Smooth muscle cell (in vitro differentiated cells): ENCODE data around the gene ARMC12. TPM values are rescaled to one million over a fixed set of nuclear protein-coding genes. Genes with fewer than 3 reads are reported as not detected.

ENCODE experiments used
- DNase-seq: peaks from one replicate; lab custom pipeline; 2025; ENCODE audit not compliant: unreplicated experiment; lab: John Stamatoyannopoulos, UW
- H2AFZ ChIP-seq: fragments of 200-600 bp; sonication (generic); 2 replicates; pipeline ENCODE4 v1.6.0; 2016; ENCODE audit warnings: antibody characterized with exemption, low read depth, mild to moderate bottlenecking
- H3F3A ChIP-seq: fragments of 200-600 bp; sonication (generic); 2 replicates; pipeline ENCODE4 v1.6.0; 2017; ENCODE audit warnings: antibody characterized with exemption, low read depth
- H3K27ac ChIP-seq: fragments of 200-600 bp; sonication (generic); 2 replicates; pipeline ENCODE4 v1.5.1; 2016; ENCODE audit warnings: low read depth, mild to moderate bottlenecking
- H3K27me3 ChIP-seq: fragments of 200-600 bp; sonication (generic); 2 replicates; pipeline ENCODE4 v1.6.1; 2016; ENCODE audit warnings: low read depth, mild to moderate bottlenecking
- H3K36me3 ChIP-seq: fragments of 200-600 bp; sonication (generic); 2 replicates; pipeline ENCODE4 v1.5.1; 2016; ENCODE audit warnings: low read depth
- H3K4me1 ChIP-seq: fragments of 200-600 bp; sonication (generic); 2 replicates; pipeline ENCODE4 v1.5.1; 2016; ENCODE audit warnings: low read depth
- H3K4me2 ChIP-seq: fragments of 200-600 bp; sonication (generic); 2 replicates; pipeline ENCODE4 v1.6.0; 2016; ENCODE audit warnings: mild to moderate bottlenecking
- H3K4me3 ChIP-seq: fragments of 200-600 bp; sonication (generic); 2 replicates; pipeline ENCODE4 v1.5.1; 2016; ENCODE audit warnings: mild to moderate bottlenecking
- H3K79me2 ChIP-seq: fragments of 200-600 bp; sonication (generic); 2 replicates; pipeline ENCODE4 v1.6.0; 2016; ENCODE audit warnings: low read depth, mild to moderate bottlenecking
- H3K9ac ChIP-seq: fragments of 200-600 bp; sonication (generic); 2 replicates; pipeline ENCODE4 v1.6.0; 2016; ENCODE audit warnings: low read depth
- H3K9me3 ChIP-seq: fragments of 200-600 bp; sonication (generic); replicated peaks from 2 replicates; pipeline ENCODE4 v1.5.1; 2016; ENCODE audit warnings: low read depth
- H4K20me1 ChIP-seq: fragments of 200-600 bp; sonication (generic); 2 replicates; pipeline ENCODE4 v1.6.0; 2016; ENCODE audit warnings: low read depth
- WGBS: methylation state at CpG from one replicate; pipeline ENCODE4 v1.1.7; 2016; ENCODE audit warnings: low lambda C conversion rate; 5-methylcytosine and 5-hydroxymethylcytosine counted together
- polyA plus RNA-seq: library from polyadenylated mRNA; unstranded; fragments of >200 nt; fragmentation: Nextera tagmentation; extraction: Ambion mirVana; gene quantifications from 2 replicates; pipeline ENCODE4 v1.2.1, GENCODE V29; 2016
- total RNA-seq: library from RNA; depleted of rRNA; stranded (reverse); fragments of >200 nt; gene quantifications from 2 replicates; pipeline ENCODE4 v1.2.3, GENCODE V29; 2014
- TF ChIP-seq, protein P1 (sequence below): fragments of 200-600 bp; sonication (generic); IDR thresholded peaks from 2 replicates; pipeline ENCODE4 v1.5.1; 2017; ENCODE audit warnings: borderline replicate concordance, mild to moderate bottlenecking, antibody characterized with exemption; ENCODE audit not compliant: insufficient read depth, poor library complexity, severe bottlenecking

The ARMC12 gene
- total and polyA plus RNA-seq, 2 experiments from 2014 or later: 3.5 TPM; not detected in 1

DNA sequence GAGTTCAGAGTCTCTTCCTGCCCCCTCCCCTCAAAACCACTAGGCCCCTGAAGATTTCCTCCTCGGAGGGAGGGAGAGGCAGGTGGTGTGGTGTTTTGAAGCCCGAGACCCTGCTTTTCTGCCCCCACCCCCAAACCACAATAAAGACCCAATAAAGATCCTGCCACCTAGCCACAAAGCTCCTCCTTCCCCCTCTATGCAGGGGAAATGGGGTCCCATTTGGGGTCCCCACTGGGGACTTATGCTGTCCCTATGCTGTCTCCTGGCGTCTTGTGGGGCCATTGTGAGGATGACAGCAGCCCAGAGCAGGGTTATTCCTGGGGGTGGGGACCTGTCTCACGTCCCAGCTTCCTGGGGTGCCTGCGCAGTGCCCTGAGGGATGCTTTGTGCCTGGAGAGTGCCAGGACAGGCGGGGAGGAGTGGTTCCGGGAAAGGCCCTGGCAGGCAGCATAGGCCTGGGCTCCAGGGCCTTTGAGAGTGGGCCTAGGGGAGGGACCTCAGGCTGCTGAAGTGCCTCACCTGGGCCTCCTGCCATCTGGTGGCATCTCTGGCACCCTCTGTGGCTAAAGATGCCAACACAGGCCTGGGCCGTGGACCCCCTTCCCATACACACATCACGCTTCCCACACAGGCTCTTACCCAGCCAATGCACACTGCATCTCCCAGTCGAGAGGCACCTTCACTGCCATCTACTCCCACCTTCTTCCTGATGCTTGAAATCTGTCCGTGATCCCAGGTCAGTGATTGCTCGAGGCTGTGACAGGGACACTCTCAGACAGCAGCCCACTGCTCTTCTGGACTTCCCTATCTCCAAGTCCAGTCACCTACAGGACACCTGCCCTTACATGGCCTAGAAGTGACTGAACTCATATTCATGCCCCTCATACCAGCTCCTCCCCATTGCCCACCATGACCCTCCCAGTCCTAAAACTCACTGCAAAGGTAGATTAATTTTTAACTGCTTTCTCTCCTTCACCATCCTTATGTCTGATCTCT, 7.9 kb upstream of the ARMC12 start:
- Histone ChIP-seq H3K79me2 (no peaks in the 10 kb centered on the region), H3K9ac (no peak overlapping the region), H3K36me3 (no peaks in the 10 kb centered on the region), H3K4me1 (peaks cover 28% of the 10 kb centered on the region), H2AFZ (no peak overlapping the region), H3K27me3 (no peaks in the 10 kb centered on the region), H4K20me1 (no peaks in the 10 kb centered on the region), H3K4me2 (no peak overlapping the region), H3K9me3 (no peaks in the 10 kb centered on the region), H3K4me3 (no peak overlapping the region), H3F3A (no peaks in the 10 kb centered on the region), H3K27ac (no peak overlapping the region)
- TF ChIP-seq, protein P1, sequence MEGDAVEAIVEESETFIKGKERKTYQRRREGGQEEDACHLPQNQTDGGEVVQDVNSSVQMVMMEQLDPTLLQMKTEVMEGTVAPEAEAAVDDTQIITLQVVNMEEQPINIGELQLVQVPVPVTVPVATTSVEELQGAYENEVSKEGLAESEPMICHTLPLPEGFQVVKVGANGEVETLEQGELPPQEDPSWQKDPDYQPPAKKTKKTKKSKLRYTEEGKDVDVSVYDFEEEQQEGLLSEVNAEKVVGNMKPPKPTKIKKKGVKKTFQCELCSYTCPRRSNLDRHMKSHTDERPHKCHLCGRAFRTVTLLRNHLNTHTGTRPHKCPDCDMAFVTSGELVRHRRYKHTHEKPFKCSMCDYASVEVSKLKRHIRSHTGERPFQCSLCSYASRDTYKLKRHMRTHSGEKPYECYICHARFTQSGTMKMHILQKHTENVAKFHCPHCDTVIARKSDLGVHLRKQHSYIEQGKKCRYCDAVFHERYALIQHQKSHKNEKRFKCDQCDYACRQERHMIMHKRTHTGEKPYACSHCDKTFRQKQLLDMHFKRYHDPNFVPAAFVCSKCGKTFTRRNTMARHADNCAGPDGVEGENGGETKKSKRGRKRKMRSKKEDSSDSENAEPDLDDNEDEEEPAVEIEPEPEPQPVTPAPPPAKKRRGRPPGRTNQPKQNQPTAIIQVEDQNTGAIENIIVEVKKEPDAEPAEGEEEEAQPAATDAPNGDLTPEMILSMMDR: no peak
- 79% methylated on average over 11 of the region's 12 CpGs for WGBS
- no peak for DNase-seq

DNA sequence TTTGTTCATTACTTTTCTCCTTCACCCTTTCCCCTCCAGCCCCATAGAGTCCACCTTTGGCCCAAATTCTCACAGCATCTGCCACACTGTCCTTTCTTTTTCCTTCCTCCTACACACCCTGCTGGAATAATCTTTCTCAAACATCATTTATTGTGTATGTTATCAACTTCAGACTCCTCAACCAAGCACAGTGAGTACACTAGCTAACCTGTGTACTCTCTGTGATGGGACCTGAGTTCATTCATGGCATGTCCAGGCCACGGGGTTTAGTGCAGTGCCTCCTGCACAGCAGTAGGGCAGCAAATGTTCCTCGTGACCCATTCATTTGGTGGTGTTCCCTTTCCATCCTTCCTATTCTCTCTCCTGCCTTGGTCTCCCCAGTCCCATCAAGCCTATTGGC, 7.1 kb upstream of the ARMC12 start:
- Histone ChIP-seq H3F3A (no peaks in the 10 kb centered on the region), H3K27ac (no peak overlapping the region)

DNA sequence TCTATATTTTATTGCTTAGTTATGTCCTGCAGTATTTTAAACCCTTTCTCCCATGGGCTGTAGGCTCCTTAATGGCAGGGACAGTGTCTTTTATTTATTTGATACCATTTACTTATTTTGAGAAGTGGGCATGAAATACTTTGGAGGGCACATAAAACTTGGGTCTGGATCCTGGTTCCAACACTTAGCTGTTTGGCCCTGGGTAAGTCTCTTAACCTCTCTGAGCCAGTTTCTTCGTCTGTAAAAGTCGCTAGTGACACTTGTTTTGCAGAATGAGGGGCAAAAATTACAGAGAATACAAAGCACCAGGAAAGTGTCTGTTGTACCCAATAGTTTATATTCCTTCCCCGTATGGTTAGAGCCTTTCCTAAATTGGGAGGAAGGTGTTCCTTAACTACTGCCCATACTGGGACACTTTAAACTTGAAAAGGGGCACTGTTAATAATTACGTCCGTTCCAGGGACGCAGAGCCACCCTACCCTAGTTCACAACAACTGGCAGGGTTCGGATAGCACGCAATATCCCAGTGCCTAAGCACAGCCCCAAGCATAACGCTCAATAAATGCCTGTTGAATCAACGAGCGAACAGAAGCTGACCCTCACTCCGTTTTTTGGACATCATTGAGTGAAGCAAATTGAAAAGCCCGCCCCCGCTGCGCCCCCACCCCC, 6.0 kb upstream of the ARMC12 start:
- Histone ChIP-seq H3K4me1 (peaks cover 28% of the 10 kb centered on the region), H3K4me3 (peak overlapping the region; percentile 92)

More for the DNA sequence above, 7.1 kb upstream of the ARMC12 start:
- H3K4me3 ChIP-seq: no peak overlapping the region
- TF ChIP-seq, protein P1: no peak
- no peak overlapping the region for H3K9ac ChIP-seq
- no peak overlapping the region for H2AFZ ChIP-seq
- no peaks in the 10 kb centered on the region for H3K27me3 ChIP-seq
- H4K20me1 ChIP-seq: no peaks in the 10 kb centered on the region
- DNase-seq: no peak
- H3K79me2 ChIP-seq: no peaks in the 10 kb centered on the region
- no peak overlapping the region for H3K4me2 ChIP-seq
- H3K4me1 ChIP-seq: peaks cover 28% of the 10 kb centered on the region
- WGBS: 69% methylated on average over 2 of the region's 2 CpGs
- no peaks in the 10 kb centered on the region for H3K9me3 ChIP-seq
- no peaks in the 10 kb centered on the region for H3K36me3 ChIP-seq

More for the DNA sequence above, 6.0 kb upstream of the ARMC12 start:
- no peaks in the 10 kb centered on the region for H4K20me1 ChIP-seq
- peak overlapping the region; percentile 99 for H3K4me2 ChIP-seq
- H3F3A ChIP-seq: no peaks in the 10 kb centered on the region
- H3K27ac ChIP-seq: no peak overlapping the region
- no peaks in the 10 kb centered on the region for H3K79me2 ChIP-seq
- no peaks in the 10 kb centered on the region for H3K36me3 ChIP-seq
- WGBS: 5% methylated on average over 12 of the region's 15 CpGs
- no peaks in the 10 kb centered on the region for H3K27me3 ChIP-seq
- TF ChIP-seq, protein P1: no peak
- no peak for DNase-seq
- no peak overlapping the region for H2AFZ ChIP-seq
- no peaks in the 10 kb centered on the region for H3K9me3 ChIP-seq
- H3K9ac ChIP-seq: no peak overlapping the region
